HUES48 (cell line): ENCODE results near the gene ENG.

Experiments
- H3K27ac ChIP-seq: one replicate; pipeline ENCODE4 v1.7.0; 2013; ENCODE audit warnings: low read depth, low read length, inconsistent platforms
- H3K27me3 ChIP-seq: 2 replicates; pipeline ENCODE4 v1.6.1; 2013; ENCODE audit warnings: mild to moderate bottlenecking, low read length; ENCODE audit not compliant: control insufficient read depth, insufficient read depth
- H3K36me3 ChIP-seq: 2 replicates; pipeline ENCODE4 v1.6.1; 2013; ENCODE audit warnings: low read length; ENCODE audit not compliant: control insufficient read depth, insufficient read depth
- H3K4me1 ChIP-seq: 2 replicates; pipeline ENCODE4 v1.6.1; 2013; ENCODE audit warnings: mild to moderate bottlenecking, low read length; ENCODE audit not compliant: control insufficient read depth, insufficient read depth
- H3K4me3 ChIP-seq: 2 replicates; pipeline ENCODE4 v1.5.1; 2013; ENCODE audit warnings: mild to moderate bottlenecking, low read depth, low read length
- H3K9ac ChIP-seq: 2 replicates; pipeline ENCODE4 v1.6.1; 2013; ENCODE audit warnings: mild to moderate bottlenecking, low read depth, low read length, moderate library complexity
- H3K9me3 ChIP-seq: 2 replicates; pipeline ENCODE4 v1.6.1; 2013; ENCODE audit warnings: low read length; ENCODE audit not compliant: control insufficient read depth, insufficient read depth

ENG gene

GRCh38 chr9:127776195-127776923, 78.1 kb downstream of the ENG start:
- no peaks in the 10 kb centered on the region for H3K9me3 ChIP-seq
- H3K27me3 ChIP-seq: no peaks in the 10 kb centered on the region
- H3K9ac ChIP-seq: no peak overlapping the region
- no peaks in the 10 kb centered on the region for H3K36me3 ChIP-seq
- peaks cover 15% of the 10 kb centered on the region for H3K4me1 ChIP-seq
- no peak overlapping the region for H3K27ac ChIP-seq
- H3K4me3 ChIP-seq: no peak overlapping the region

GRCh38 chr9:127773981-127774380, 80.5 kb downstream of the ENG start:
- Histone ChIP-seq H3K4me3 (no peak overlapping the region), H3K4me1 (peaks cover 20% of the 10 kb centered on the region), H3K27me3 (no peaks in the 10 kb centered on the region), H3K9ac (no peak overlapping the region), H3K36me3 (no peaks in the 10 kb centered on the region), H3K27ac (no peak overlapping the region), H3K9me3 (no peaks in the 10 kb centered on the region)

GRCh38 chr9:127773272-127773671, 81.2 kb downstream of the ENG start:
- no peak overlapping the region for H3K9ac ChIP-seq
- peaks cover 20% of the 10 kb centered on the region for H3K4me1 ChIP-seq
- H3K9me3 ChIP-seq: no peaks in the 10 kb centered on the region
- H3K4me3 ChIP-seq: no peak overlapping the region
- no peak overlapping the region for H3K27ac ChIP-seq
- H3K36me3 ChIP-seq: no peaks in the 10 kb centered on the region
- H3K27me3 ChIP-seq: no peaks in the 10 kb centered on the region

GRCh38 chr9:127772603-127773002, 81.9 kb downstream of the ENG start:
- Histone ChIP-seq H3K4me3 (no peak overlapping the region), H3K9ac (no peak overlapping the region), H3K9me3 (no peaks in the 10 kb centered on the region), H3K27ac (no peak overlapping the region), H3K27me3 (no peaks in the 10 kb centered on the region), H3K4me1 (peaks cover 24% of the 10 kb centered on the region), H3K36me3 (no peaks in the 10 kb centered on the region)

GRCh38 chr9:127771570-127772189, 82.8 kb downstream of the ENG start:
- Histone ChIP-seq H3K4me3 (peak overlapping the region; percentile 66), H3K27me3 (no peaks in the 10 kb centered on the region), H3K9ac (no peak overlapping the region), H3K9me3 (no peaks in the 10 kb centered on the region), H3K4me1 (peaks cover 24% of the 10 kb centered on the region), H3K36me3 (no peaks in the 10 kb centered on the region), H3K27ac (peak overlapping the region; percentile 40)

GRCh38 chr9:127770905-127771569, 83.4 kb downstream of the ENG start:
- no peaks in the 10 kb centered on the region for H3K9me3 ChIP-seq
- no peaks in the 10 kb centered on the region for H3K36me3 ChIP-seq
- H3K27ac ChIP-seq: no peak overlapping the region
- no peaks in the 10 kb centered on the region for H3K27me3 ChIP-seq
- no peak overlapping the region for H3K9ac ChIP-seq
- peak overlapping the region; percentile 66 for H3K4me3 ChIP-seq
- peaks cover 19% of the 10 kb centered on the region for H3K4me1 ChIP-seq

GRCh38 chr9:127770583-127770904, 83.9 kb downstream of the ENG start:
- Histone ChIP-seq H3K9ac (no peak overlapping the region), H3K27me3 (no peaks in the 10 kb centered on the region), H3K4me1 (peaks cover 18% of the 10 kb centered on the region), H3K9me3 (no peaks in the 10 kb centered on the region), H3K4me3 (peak overlapping the region; percentile 66), H3K36me3 (no peaks in the 10 kb centered on the region), H3K27ac (no peak overlapping the region)

GRCh38 chr9:127769929-127770582, 84.4 kb downstream of the ENG start:
- no peaks in the 10 kb centered on the region for H3K9me3 ChIP-seq
- H3K27ac ChIP-seq: no peak overlapping the region
- 0 out of 2 replicates have a peak overlapping the region, but pooled peaks have one; percentile 66 for H3K4me3 ChIP-seq
- H3K27me3 ChIP-seq: no peaks in the 10 kb centered on the region
- H3K4me1 ChIP-seq: peaks cover 18% of the 10 kb centered on the region
- no peaks in the 10 kb centered on the region for H3K36me3 ChIP-seq
- H3K9ac ChIP-seq: no peak overlapping the region

- no peak overlapping the region for H3K9ac ChIP-seq
- no peaks in the 10 kb centered on the region for H3K36me3 ChIP-seq
- H3K4me3 ChIP-seq: no peak overlapping the region
- no peaks in the 10 kb centered on the region for H3K9me3 ChIP-seq
- peaks cover 18% of the 10 kb centered on the region for H3K4me1 ChIP-seq
- H3K27me3 ChIP-seq: no peaks in the 10 kb centered on the region
- no peak overlapping the region for H3K27ac ChIP-seq
Observed at GRCh38 chr9:127769101-127769500, 85.4 kb downstream of the ENG start.

GRCh38 chr9:127768698-127769097, 85.8 kb downstream of the ENG start:
- Histone ChIP-seq H3K36me3 (no peaks in the 10 kb centered on the region), H3K4me3 (no peak overlapping the region), H3K9me3 (no peaks in the 10 kb centered on the region), H3K27ac (no peak overlapping the region), H3K4me1 (peaks cover 21% of the 10 kb centered on the region), H3K27me3 (no peaks in the 10 kb centered on the region), H3K9ac (no peak overlapping the region)

- Histone ChIP-seq H3K27me3 (no peaks in the 10 kb centered on the region), H3K9ac (no peak overlapping the region; the same call in 1 of the 2 replicates), H3K4me3 (no peak overlapping the region), H3K36me3 (no peaks in the 10 kb centered on the region), H3K27ac (peak overlapping the region; percentile 5), H3K9me3 (no peaks in the 10 kb centered on the region), H3K4me1 (peaks cover 23% of the 10 kb centered on the region)
Observed at GRCh38 chr9:127767909-127768331, 86.5 kb downstream of the ENG start.
